Epithelial cell of prostate (primary cell): ENCODE measurements around the gene SH3RF1.
A peak's percentile ranks its signal among the peaks of the same experiment; 100 is the strongest.
"Not testable (repeated sequence)": the region's sequence is repeated elsewhere in the genome, so short reads cannot be mapped to it uniquely, and the experiment has no call there.

Source experiments
- DNase-seq: peaks from one replicate; pipeline ENCODE4 v3.0.0-alpha.2; 2011; ENCODE audit warnings: low read depth, low spot score
- H3K27ac ChIP-seq: fragments of 450-650 bp; 2 replicates; pipeline ENCODE4 v1.5.1; 2017; ENCODE audit warnings: mild to moderate bottlenecking

SH3RF1 gene

GRCh38 chr4:169178092-169178491 lies 92.7 kb downstream of the SH3RF1 start:
- not testable (repeated sequence) for DNase-seq, H3K27ac ChIP-seq

GRCh38 chr4:169175476-169175875 lies 95.3 kb downstream of the SH3RF1 start:
- no peak for DNase-seq

GRCh38 chr4:169175035-169175434 lies 95.7 kb downstream of the SH3RF1 start:
- no peak for DNase-seq
- H3K27ac ChIP-seq, result no peak overlapping the region

More at GRCh38 chr4:169175476-169175875, 95.3 kb downstream of the SH3RF1 start:
- H3K27ac ChIP-seq, result no peak overlapping the region

- H3K27ac ChIP-seq, result no peak overlapping the region
- DNase-seq, result peak; percentile 31
These were observed 96.5 kb downstream of the SH3RF1 start for GRCh38 chr4:169174247-169174646.

GRCh38 chr4:169167957-169168858 lies 102.5 kb downstream of the SH3RF1 start:
- DNase-seq, result no peak
- no peak overlapping the region for H3K27ac ChIP-seq

- H3K27ac ChIP-seq, result no peak overlapping the region
- no peak for DNase-seq
These were observed 105.9 kb downstream of the SH3RF1 start for GRCh38 chr4:169164669-169165415.

- no peak for DNase-seq
- no peak overlapping the region for H3K27ac ChIP-seq
These were observed 106.6 kb downstream of the SH3RF1 start for GRCh38 chr4:169163947-169164668.

GRCh38 chr4:169163495-169163894 lies 107.3 kb downstream of the SH3RF1 start:
- DNase-seq, result no peak
- no peak overlapping the region for H3K27ac ChIP-seq

GRCh38 chr4:169160825-169161224 lies 109.9 kb downstream of the SH3RF1 start:
- DNase-seq, result no peak
- H3K27ac ChIP-seq, result no peak overlapping the region

GRCh38 chr4:169159624-169160171 lies 111.1 kb downstream of the SH3RF1 start:
- DNase-seq, result no peak
- H3K27ac ChIP-seq, result no peak overlapping the region

GRCh38 chr4:169158861-169159260 lies 111.9 kb downstream of the SH3RF1 start:
- no peak for DNase-seq
- H3K27ac ChIP-seq, result no peak overlapping the region

- DNase-seq, result no peak
- no peak overlapping the region for H3K27ac ChIP-seq
These were observed 112.7 kb downstream of the SH3RF1 start for GRCh38 chr4:169158046-169158445.

GRCh38 chr4:169156392-169156791 lies 114.4 kb downstream of the SH3RF1 start:
- H3K27ac ChIP-seq, result no peak overlapping the region
- DNase-seq, result no peak

- no peak for DNase-seq
- H3K27ac ChIP-seq, result no peak overlapping the region
These were observed 116.6 kb downstream of the SH3RF1 start for GRCh38 chr4:169154121-169154520.

- no peak for DNase-seq
- H3K27ac ChIP-seq, result no peak overlapping the region
These were observed 117.2 kb downstream of the SH3RF1 start for GRCh38 chr4:169153481-169154087.

GRCh38 chr4:169152899-169153298 lies 117.9 kb downstream of the SH3RF1 start:
- no peak for DNase-seq
- no peak overlapping the region for H3K27ac ChIP-seq

GRCh38 chr4:169152098-169152497 lies 118.7 kb downstream of the SH3RF1 start:
- H3K27ac ChIP-seq, result no peak overlapping the region
- no peak for DNase-seq

GRCh38 chr4:169151671-169152070 lies 119.1 kb downstream of the SH3RF1 start:
- H3K27ac ChIP-seq, result no peak overlapping the region
- no peak for DNase-seq

- no peak overlapping the region for H3K27ac ChIP-seq
- DNase-seq, result no peak
These were observed 120.0 kb downstream of the SH3RF1 start for GRCh38 chr4:169150806-169151205.

- H3K27ac ChIP-seq, result no peak overlapping the region
- no peak for DNase-seq
These were observed 121.9 kb downstream of the SH3RF1 start for GRCh38 chr4:169148885-169149284.
